SK-N-SH treated with all-trans-retinoic acid at 6 μM for 48 hours (cell line): ENCODE data around the gene ABCA3.

Experiments used
- CSDC2 ChIP-seq: fragments of 250-450 bp; sonication (Bioruptor Pico); IDR thresholded peaks from 2 replicates; pipeline ENCODE4 v1.5.0; 2020; ENCODE audit warnings: mild to moderate bottlenecking, moderate library complexity
- ISL1 ChIP-seq: fragments of 250-450 bp; sonication (Bioruptor Pico); IDR thresholded peaks from 2 replicates; pipeline ENCODE4 v2.1.2; 2022; ENCODE audit warnings: mild to moderate bottlenecking, moderate library complexity
- PATZ1 ChIP-seq: fragments of 250-450 bp; sonication (Bioruptor Pico); IDR thresholded peaks from 2 replicates; pipeline ENCODE4 v1.8.0; 2020; ENCODE audit warnings: mild to moderate bottlenecking, moderate library complexity, borderline replicate concordance
- SNAI2 ChIP-seq: fragments of 250-450 bp; sonication (Bioruptor Pico); IDR thresholded peaks from 2 replicates; pipeline ENCODE4 v1.5.0; 2020; ENCODE audit warnings: mild to moderate bottlenecking, moderate library complexity
- TOX ChIP-seq: fragments of 250-450 bp; sonication (Bioruptor Pico); IDR thresholded peaks from 2 replicates; pipeline ENCODE4 v1.8.0; 2021; ENCODE audit warnings: mild to moderate bottlenecking, moderate library complexity, borderline replicate concordance
- ZFP30 ChIP-seq: fragments of 450-650 bp; formaldehyde crosslinking; IDR thresholded peaks from 2 replicates; pipeline ENCODE4 v1.5.0; 2022; ENCODE audit warnings: mild to moderate bottlenecking, moderate library complexity
- ZNF565 ChIP-seq: fragments of 450-650 bp; formaldehyde crosslinking; conservative IDR thresholded peaks from 2 replicates; pipeline ENCODE4 v1.5.0; 2020; ENCODE audit warnings: low read depth, mild to moderate bottlenecking, moderate library complexity
- ZNF8 ChIP-seq: fragments of 450-650 bp; formaldehyde crosslinking; IDR thresholded peaks from 2 replicates; pipeline ENCODE4 v1.5.0; 2020; ENCODE audit warnings: mild to moderate bottlenecking, moderate library complexity

- TF ChIP-seq SNAI2 (CRISPR knock-in tag): no peak
- no peak for TF ChIP-seq PATZ1 (CRISPR knock-in tag)
- TF ChIP-seq ZNF565 (CRISPR knock-in tag): no peak
- no peak for TF ChIP-seq CSDC2
- no peak for TF ChIP-seq ISL1 (CRISPR knock-in tag)
- TF ChIP-seq ZNF8 (CRISPR knock-in tag): no peak
- TF ChIP-seq ZFP30 (CRISPR knock-in tag): no peak
- no peak for TF ChIP-seq TOX (CRISPR knock-in tag)
Measured at GRCh38 chr16:2373176-2373575, 32.6 kb upstream of the ABCA3 start.
